Neuron (in vitro differentiated cells): ENCODE results near the gene PLD4.
"Not testable (repeated sequence)": the region's sequence is repeated elsewhere in the genome, so short reads cannot be mapped to it uniquely, and the experiment has no call there.

Experiments
- H2AFZ ChIP-seq: one replicate; pipeline ENCODE4 v1.6.1; 2013; ENCODE audit warnings: low read depth, mild to moderate bottlenecking, inconsistent platforms, low read length, moderate library complexity
- H3K27me3 ChIP-seq: one replicate; pipeline ENCODE4 v1.6.1; 2013; ENCODE audit warnings: low read length; ENCODE audit not compliant: insufficient read depth
- H3K36me3 ChIP-seq: one replicate; pipeline ENCODE4 v1.6.1; 2013; ENCODE audit warnings: low read length; ENCODE audit not compliant: insufficient read depth
- H3K4me1 ChIP-seq: one replicate; pipeline ENCODE4 v1.6.1; 2013; ENCODE audit warnings: low read length; ENCODE audit not compliant: insufficient read depth
- H3K4me3 ChIP-seq: 2 replicates; pipeline ENCODE4 v1.5.1; 2013; ENCODE audit warnings: mild to moderate bottlenecking, low read length, moderate library complexity
- H3K9me3 ChIP-seq: one replicate; pipeline ENCODE4 v1.6.1; 2013; ENCODE audit warnings: low read length

Gene PLD4

GRCh38 chr14:104949406-104949955, 24.8 kb downstream of the PLD4 start:
- H3K27me3 ChIP-seq = peaks cover 14% of the 10 kb centered on the region
- not testable (repeated sequence) for H2AFZ ChIP-seq, H3K4me1 ChIP-seq, H3K9me3 ChIP-seq, H3K4me3 ChIP-seq, H3K36me3 ChIP-seq

- Histone ChIP-seq H3K36me3 (no peaks in the 10 kb centered on the region), H2AFZ (no peak overlapping the region), H3K4me1 (no peaks in the 10 kb centered on the region), H3K4me3 (no peak overlapping the region), H3K27me3 (peaks cover 14% of the 10 kb centered on the region), H3K9me3 (peaks cover 5% of the 10 kb centered on the region)
Measured at GRCh38 chr14:104950021-104950420, 25.3 kb downstream of the PLD4 start.

- H3K36me3 ChIP-seq, H3K4me1 ChIP-seq, H2AFZ ChIP-seq, H3K4me3 ChIP-seq, H3K9me3 ChIP-seq: not testable (repeated sequence)
- peaks cover 16% of the 10 kb centered on the region for H3K27me3 ChIP-seq
Measured at GRCh38 chr14:104950701-104951100, 26.0 kb downstream of the PLD4 start.

GRCh38 chr14:104951863-104952657, 27.4 kb downstream of the PLD4 start:
- not testable (repeated sequence) for H3K4me1 ChIP-seq, H3K9me3 ChIP-seq, H3K4me3 ChIP-seq, H3K36me3 ChIP-seq, H2AFZ ChIP-seq
- peaks cover 25% of the 10 kb centered on the region for H3K27me3 ChIP-seq

- Histone ChIP-seq H3K9me3 (peaks cover 5% of the 10 kb centered on the region), H3K4me1 (no peaks in the 10 kb centered on the region), H2AFZ (no peak overlapping the region), H3K27me3 (peaks cover 32% of the 10 kb centered on the region), H3K36me3 (no peaks in the 10 kb centered on the region), H3K4me3 (no peak overlapping the region)
Measured at GRCh38 chr14:104953097-104953496, 28.4 kb downstream of the PLD4 start.

GRCh38 chr14:104953896-104954656, 29.4 kb downstream of the PLD4 start:
- H3K4me3 ChIP-seq = no peak overlapping the region

GRCh38 chr14:104954746-104955395, 30.2 kb downstream of the PLD4 start:
- peaks cover 35% of the 10 kb centered on the region for H3K27me3 ChIP-seq
- no peak overlapping the region for H3K4me3 ChIP-seq
- H3K4me1 ChIP-seq = no peaks in the 10 kb centered on the region
- no peak overlapping the region for H2AFZ ChIP-seq
- H3K9me3 ChIP-seq = peaks cover 2% of the 10 kb centered on the region
- no peaks in the 10 kb centered on the region for H3K36me3 ChIP-seq

More at GRCh38 chr14:104953896-104954656, 29.4 kb downstream of the PLD4 start:
- Histone ChIP-seq H3K4me1 (no peaks in the 10 kb centered on the region), H3K9me3 (peaks cover 5% of the 10 kb centered on the region), H3K27me3 (peaks cover 35% of the 10 kb centered on the region), H2AFZ (no peak overlapping the region), H3K36me3 (no peaks in the 10 kb centered on the region)

GRCh38 chr14:104955396-104955770, 30.7 kb downstream of the PLD4 start:
- Histone ChIP-seq H3K4me1 (no peaks in the 10 kb centered on the region), H3K9me3 (no peaks in the 10 kb centered on the region), H3K27me3 (peaks cover 37% of the 10 kb centered on the region), H3K4me3 (no peak overlapping the region), H3K36me3 (no peaks in the 10 kb centered on the region), H2AFZ (no peak overlapping the region)

GRCh38 chr14:104956290-104956890, 31.7 kb downstream of the PLD4 start:
- no peaks in the 10 kb centered on the region for H3K4me1 ChIP-seq
- no peak overlapping the region for H3K4me3 ChIP-seq
- H3K9me3 ChIP-seq = no peaks in the 10 kb centered on the region
- H2AFZ ChIP-seq = no peak overlapping the region
- H3K27me3 ChIP-seq = peaks cover 39% of the 10 kb centered on the region
- no peaks in the 10 kb centered on the region for H3K36me3 ChIP-seq

- Histone ChIP-seq H2AFZ (no peak overlapping the region), H3K4me1 (no peaks in the 10 kb centered on the region), H3K36me3 (no peaks in the 10 kb centered on the region), H3K4me3 (no peak overlapping the region), H3K27me3 (peaks cover 39% of the 10 kb centered on the region), H3K9me3 (no peaks in the 10 kb centered on the region)
Measured at GRCh38 chr14:104957146-104958113, 32.8 kb downstream of the PLD4 start.

GRCh38 chr14:104964546-104964945, 39.9 kb downstream of the PLD4 start:
- peaks cover 15% of the 10 kb centered on the region for H3K4me1 ChIP-seq
- no peak overlapping the region for H3K4me3 ChIP-seq
- H3K36me3 ChIP-seq = no peaks in the 10 kb centered on the region
- H3K9me3 ChIP-seq = no peaks in the 10 kb centered on the region
- H3K27me3 ChIP-seq = peaks cover 43% of the 10 kb centered on the region
- H2AFZ ChIP-seq = no peak overlapping the region
